NCI-H1092 (cell line): ENCODE data around the gene LMCD1.

Experiments
- DNase-seq: peaks from one replicate; lab custom pipeline; 2025; lab: John Stamatoyannopoulos, UW

The LMCD1 gene

GRCh38 chr3:8536096-8537056 is 34.8 kb downstream of the LMCD1 start:
- no peak for DNase-seq

DNA sequence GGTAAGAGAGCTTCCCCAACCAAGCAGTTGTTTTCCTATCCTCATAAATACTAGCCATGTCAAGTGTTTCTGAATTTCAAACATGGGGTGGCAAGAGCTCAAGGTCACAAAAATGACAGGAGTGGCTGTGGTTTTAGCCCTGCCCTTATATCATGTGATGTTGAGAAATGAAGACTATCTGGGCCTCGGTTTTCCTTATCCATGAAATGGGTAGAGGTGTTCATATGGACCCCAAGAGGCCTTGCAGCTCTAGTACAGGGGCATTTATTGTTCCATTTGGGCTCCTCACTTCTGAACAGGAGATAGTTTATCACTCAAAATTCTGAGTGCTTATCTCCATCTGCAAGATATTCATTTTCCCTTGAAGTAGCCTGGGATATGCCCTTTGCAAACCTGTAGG is 35.8 kb downstream of the LMCD1 start:
- DNase-seq, result no peak

DNA sequence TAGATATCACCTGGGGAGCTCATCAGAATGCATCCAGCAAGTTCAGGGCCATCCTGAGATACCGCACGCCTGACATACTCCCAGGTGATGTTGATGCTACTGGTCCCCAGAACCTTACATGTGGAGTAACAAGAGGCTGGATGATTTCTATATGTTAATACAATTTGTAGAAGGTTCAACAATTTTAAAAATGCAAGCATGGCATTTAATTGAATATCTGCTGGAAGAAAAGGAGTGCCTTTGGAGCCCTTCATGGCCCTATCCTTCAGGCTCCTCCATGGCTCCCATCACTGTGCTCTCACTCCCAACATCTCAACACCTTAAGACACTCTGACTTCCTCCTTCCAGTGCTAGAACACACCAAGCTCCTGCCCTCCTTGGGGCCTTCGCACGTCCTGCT is 36.6 kb downstream of the LMCD1 start:
- no peak for DNase-seq

GRCh38 chr3:8538913-8539312 is 37.3 kb downstream of the LMCD1 start:
- no peak for DNase-seq

GRCh38 chr3:8539419-8539818 is 37.8 kb downstream of the LMCD1 start:
- no peak for DNase-seq

- DNase-seq, result no peak
These were observed 38.8 kb downstream of the LMCD1 start for GRCh38 chr3:8540456-8540855.

DNA sequence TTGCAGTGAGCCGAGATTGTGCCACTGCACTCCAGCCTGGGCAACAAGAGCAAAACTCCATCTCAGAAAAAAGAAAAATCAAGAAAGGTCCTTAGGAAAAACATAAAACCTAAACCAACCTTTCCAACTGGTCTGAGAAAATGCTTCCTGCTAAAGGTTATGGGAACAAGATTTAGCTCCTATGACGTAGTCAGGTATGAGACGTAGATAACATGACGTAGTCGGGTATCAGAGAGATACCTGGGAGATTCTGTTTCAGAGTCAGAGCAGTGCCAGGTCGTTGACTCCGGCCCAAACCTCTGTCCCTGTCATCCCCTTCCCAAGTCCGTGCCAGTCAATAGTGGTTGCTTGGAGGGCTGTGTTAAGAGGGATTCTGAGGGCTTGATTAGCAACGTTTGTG is 39.9 kb downstream of the LMCD1 start:
- no peak for DNase-seq

GRCh38 chr3:8542190-8543135 is 40.8 kb downstream of the LMCD1 start:
- no peak for DNase-seq

- DNase-seq, result no peak
These were observed 45.0 kb downstream of the LMCD1 start for GRCh38 chr3:8546609-8547008.

GRCh38 chr3:8548502-8549275 is 47.1 kb downstream of the LMCD1 start:
- no peak for DNase-seq

- DNase-seq, result no peak
These were observed 47.7 kb downstream of the LMCD1 start for GRCh38 chr3:8549354-8549753.

GRCh38 chr3:8550611-8551010 is 49.0 kb downstream of the LMCD1 start:
- no peak for DNase-seq

- no peak for DNase-seq
These were observed 50.7 kb downstream of the LMCD1 start for GRCh38 chr3:8552223-8552762.

DNA sequence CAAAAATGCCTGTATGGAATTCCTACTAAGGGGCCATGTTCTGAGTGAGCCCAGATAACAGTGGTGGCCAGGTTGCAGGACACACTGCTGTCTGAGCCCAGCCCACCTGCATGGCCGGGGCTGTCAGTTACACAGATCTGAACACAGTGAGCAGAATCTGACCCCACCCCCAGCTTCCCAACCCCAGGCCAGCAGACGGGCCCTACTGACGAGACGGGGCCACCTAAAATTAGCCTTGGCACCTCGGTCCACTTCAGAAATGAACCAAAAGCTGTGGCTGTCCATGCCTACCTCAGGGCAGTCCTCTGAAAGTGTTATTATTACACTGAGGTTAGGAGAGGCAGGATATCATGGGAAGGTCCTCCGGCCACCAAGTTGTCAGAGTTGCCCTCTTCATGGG is 51.8 kb downstream of the LMCD1 start:
- no peak for DNase-seq

DNA sequence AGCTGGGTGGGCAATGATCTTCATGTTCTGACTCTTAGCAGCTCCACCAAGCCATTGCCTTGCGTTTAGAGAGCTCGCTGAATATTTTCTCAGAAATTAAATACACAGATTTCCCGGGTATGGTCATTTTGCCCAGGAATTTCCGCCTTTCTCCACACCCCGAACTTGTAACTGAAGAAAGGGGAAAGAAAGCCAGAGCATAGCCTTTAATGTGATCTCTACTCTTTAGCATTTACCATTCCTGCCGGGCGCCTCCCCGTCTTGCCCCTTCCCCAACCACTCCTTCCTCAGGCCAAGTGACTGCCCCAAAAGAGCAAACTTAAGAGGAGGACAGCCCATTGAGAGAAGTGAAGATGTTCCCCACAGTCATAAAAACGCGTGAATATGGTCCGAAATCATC is 53.1 kb downstream of the LMCD1 start:
- DNase-seq, result no peak

GRCh38 chr3:8555113-8555661 is 53.6 kb downstream of the LMCD1 start:
- DNase-seq, result no peak

DNA sequence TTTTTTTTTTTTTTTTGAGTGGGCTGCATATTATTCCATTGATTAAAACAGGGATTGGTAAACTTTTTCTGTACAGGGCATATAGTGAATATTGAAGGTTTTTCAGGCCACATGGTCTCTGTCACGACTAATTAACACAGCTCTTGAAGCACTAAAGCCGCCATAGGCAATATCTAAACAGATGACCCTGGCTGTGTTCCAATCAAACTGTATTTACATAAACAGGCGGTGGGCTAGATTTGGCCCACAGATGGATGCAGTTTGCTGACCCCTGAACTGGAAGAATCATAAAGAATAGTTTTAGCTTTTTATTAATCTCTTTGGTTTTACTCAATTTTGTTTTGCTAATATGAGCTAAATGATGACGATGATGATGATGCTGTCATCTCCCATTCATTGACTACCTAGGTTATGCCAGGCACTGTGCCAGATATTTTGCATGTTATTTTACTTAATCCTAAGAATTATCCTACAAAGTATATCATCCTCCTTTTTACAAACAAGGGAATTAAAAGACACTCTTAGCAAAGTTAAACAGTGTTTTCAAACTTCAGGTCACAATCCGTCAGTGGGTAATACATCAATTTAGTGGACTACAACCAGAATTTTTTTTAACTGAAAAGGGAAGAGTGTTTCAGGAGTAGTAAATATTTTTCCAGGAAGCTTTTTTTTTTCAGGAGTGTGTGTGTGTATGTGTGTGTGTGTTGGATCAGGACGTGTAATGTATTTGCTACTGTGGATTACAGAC is 54.3 kb downstream of the LMCD1 start:
- DNase-seq, result no peak

DNA sequence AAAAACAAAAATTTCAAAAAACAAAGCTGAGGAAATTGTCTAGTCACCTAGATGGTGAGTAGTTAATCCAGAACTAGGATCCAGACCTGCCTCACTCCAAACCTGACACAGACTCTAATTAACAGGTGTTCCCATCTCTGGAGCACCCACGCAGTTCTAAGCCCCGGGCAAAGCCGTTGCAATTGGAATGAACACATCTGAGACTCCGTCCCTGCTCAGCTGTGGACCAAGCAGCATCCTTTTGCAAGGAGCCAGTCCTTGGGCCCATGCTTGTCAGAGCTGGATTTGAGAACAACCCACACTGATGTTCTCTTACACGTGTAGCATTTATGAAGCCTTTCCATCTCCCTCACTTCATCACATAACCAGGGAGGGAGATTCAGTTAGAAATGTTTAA is 54.8 kb downstream of the LMCD1 start:
- DNase-seq, result no peak

DNA sequence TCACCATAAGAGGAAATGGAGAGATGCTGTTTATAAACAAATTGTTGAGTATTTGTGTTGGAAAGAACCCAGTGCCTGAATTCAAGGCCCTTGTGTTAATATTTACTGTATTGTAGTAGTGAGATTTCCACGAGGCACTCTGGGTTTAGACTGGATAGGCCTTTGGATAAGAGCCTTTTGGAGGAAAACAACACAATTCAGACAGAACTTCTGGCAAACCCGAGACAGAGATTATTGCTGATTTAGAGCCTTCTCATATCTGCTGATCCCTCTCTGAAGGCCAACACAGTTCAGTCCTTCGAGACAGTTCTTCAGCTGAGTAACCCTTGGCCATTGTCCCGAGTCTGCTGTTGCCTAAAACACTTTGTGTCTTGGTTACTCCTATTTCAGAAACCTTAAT is 55.7 kb downstream of the LMCD1 start:
- no peak for DNase-seq

DNA sequence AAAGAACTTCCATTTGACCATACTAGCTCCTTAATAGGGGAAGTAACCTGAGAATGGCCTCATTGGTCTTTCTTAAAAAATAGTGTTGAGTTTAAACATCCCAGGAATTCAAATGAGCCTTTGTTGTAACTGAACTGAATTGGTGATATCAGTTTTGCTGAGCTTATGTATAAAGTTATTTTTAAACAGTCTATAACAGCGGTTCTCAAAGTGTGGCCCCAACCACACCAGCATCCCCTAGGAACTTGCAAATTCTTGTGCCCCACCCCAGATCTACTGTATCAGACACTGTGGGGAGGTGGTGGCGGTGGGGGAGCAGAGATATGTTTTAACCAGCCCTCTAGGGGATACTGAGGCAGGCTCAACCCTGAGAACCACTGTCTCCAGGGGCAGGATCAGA is 57.0 kb downstream of the LMCD1 start:
- DNase-seq, result no peak

DNA sequence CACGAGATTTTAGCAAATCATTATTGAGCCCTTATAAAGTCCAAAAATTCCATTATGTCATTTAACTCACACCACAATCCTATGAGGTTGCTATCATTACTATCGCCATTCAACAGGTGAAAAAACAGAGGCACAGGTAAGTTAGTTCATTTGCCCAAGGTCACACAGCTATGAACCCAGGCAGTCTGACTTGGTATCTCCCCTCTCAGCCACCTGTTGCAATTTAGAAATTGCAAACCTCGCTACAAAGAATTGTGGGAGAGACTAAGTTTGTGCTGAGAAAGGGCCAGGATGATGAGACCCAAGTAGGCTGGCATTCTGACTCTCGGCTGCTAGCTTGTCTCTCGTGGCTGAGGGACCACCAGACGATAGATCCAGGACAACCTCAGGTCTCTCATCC is 57.7 kb downstream of the LMCD1 start:
- DNase-seq, result no peak
